Ovary (tissue), 9 donors: ENCODE data around the gene AP1S3. TPM values are rescaled to one million over a fixed set of nuclear protein-coding genes. Genes with fewer than 3 reads are reported as not detected.

Experiments used
- DNase-seq, 5 donors: peaks; one replicate each; pipeline ENCODE4 v3.0.0-alpha.2; 2019 to 2020
- H3K27ac ChIP-seq, 2 donors: fragments of 200-600 bp; one replicate each; pipeline versions ENCODE4 v1.5.1 to v1.8.0; 2019 to 2022
- H3K27me3 ChIP-seq: fragments of 200-600 bp; one replicate; pipeline ENCODE4 v1.8.0; 2022
- H3K36me3 ChIP-seq: fragments of 200-600 bp; sonication (generic); one replicate; pipeline ENCODE4 v1.5.1; 2019
- H3K4me1 ChIP-seq: one replicate; pipeline ENCODE4 v1.8.1; 2013; ENCODE audit warnings: mild to moderate bottlenecking, moderate library complexity; ENCODE audit not compliant: insufficient read depth
- H3K4me3 ChIP-seq: fragments of 200-600 bp; sonication (generic); one replicate; pipeline ENCODE4 v1.5.1; 2017
- H3K9me3 ChIP-seq, 2 donors: fragments of 200-600 bp in 1 of 2; sonication (generic) in 1 of 2; one replicate each; pipeline versions ENCODE4 v1.5.1 to v1.8.1; 2013 to 2019; ENCODE audit warnings: mild to moderate bottlenecking in 1 of 2, moderate library complexity in 1 of 2
- EP300 ChIP-seq: sonication (generic); formaldehyde crosslinking; IDR thresholded peaks from one replicate; pipeline ENCODE4 v1.6.1; 2017; ENCODE audit warnings: antibody characterized with exemption
- POLR2A ChIP-seq: fragments of 450-650 bp; IDR thresholded peaks from one replicate; pipeline ENCODE4 v1.6.1; 2017; ENCODE audit warnings: antibody characterized with exemption, mild to moderate bottlenecking, moderate library complexity
- WGBS, 3 donors: extraction: QIAGEN DNeasy Blood & Tissue Kit in 1 of 3; methylation state at CpG; one replicate each; pipeline versions ENCODE4 v1.1.5 to v1.1.7; 2013 to 2017; 5-methylcytosine and 5-hydroxymethylcytosine counted together
- intact Hi-C, 4 donors: fragments of 100-400 bp; cut with DNase I; formaldehyde crosslinking; loops; one replicate each; pipeline versions ENCODE4 v1.11.0 to v1.15.1; 2022 to 2023
- polyA plus RNA-seq, 2 donors: library from polyadenylated mRNA; stranded (reverse); fragments of 200-250 nt in 1 of 2; fragments of 350-450 nt in 1 of 2; fragmentation: Illumina TruSeq in 1 of 2; extraction: RNeasy Lipid Tissue Mini Kit (QIAGEN cat#74804) in 1 of 2; gene quantifications; one replicate each; pipeline ENCODE4 v1.2.3, GENCODE V29; 2013 to 2014
- total RNA-seq, 7 donors: library from RNA; depleted of rRNA in 2 of 7; stranded (reverse); fragments of >200 nt in 2 of 7; fragmentation: NEBNext Ultra II Directional in 3 of 7; extraction: Animal tissue kit (Norgen Biotek cat#: 25700) in 3 of 7; gene quantifications; one replicate each; pipeline versions ENCODE4 v1.1.0 to v1.2.4, GENCODE V29; 2016 to 2023
- TF ChIP-seq, protein P1 (sequence below), 3 donors: fragments of 450-650 bp in 2 of 3; fragments of 200-600 bp in 1 of 3; IDR thresholded peaks; one replicate each; pipeline versions ENCODE4 v1.5.1 to v1.8.0; 2016 to 2022; ENCODE audit warnings: antibody characterized with exemption in 3 of 3, mild to moderate bottlenecking in 1 of 3
- donor health status: DM: no; HTN: no; CAD: no; lungs with moderate emphysema.
- donor health status: DM: no; HTN: no; CAD: no.
- donor health status: Bipolar disorder and iron deficiency.
- donor health status: DM: yes; HTN: yes; CAD: no.
- donor health status: DM: no; HTN: no; CAD: no.
- donor health status: DM: yes; HTN: yes; CAD: no.

Gene AP1S3
- total and polyA plus RNA-seq, 9 donors = 0.46 to 16.8 (median 1.3) TPM

DNA sequence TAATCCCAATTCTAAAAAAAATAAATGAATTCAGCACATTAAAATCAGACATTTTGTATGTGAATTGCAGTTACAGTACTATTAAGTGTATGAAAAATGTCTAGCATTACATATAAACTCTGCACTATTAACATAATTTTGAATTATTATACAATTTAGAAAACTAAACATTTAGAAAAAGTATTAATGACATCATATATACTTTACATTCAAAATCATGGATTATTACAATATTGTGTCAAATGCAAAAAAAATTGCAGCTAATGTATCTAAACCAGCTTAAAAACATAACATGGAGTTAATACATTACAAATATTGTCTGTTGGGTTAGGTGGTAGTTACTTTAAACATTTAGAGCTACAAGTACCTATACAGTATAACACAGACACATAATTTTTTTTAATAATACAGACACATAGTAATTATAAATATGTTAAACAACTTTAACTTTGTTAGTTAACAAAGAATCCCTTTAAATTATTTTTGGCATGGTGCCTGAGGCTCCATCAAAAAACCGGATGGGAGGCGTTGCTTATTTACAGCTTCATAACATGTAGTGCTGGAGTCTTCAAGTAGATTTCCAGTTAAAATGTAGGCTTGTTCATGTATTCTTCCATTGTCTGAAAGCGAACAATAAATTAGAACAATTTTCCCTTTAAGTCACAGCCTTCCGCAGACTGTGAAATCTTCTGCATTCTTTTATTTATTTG, 79.1 kb downstream of the AP1S3 start:
- Histone ChIP-seq H3K4me3 (no peak overlapping the region), H3K9me3 (no peaks in the 10 kb centered on the region), H3K27me3 (no peaks in the 10 kb centered on the region), H3K27ac (no peak overlapping the region), H3K36me3 (no peaks in the 10 kb centered on the region), H3K4me1 (no peaks in the 10 kb centered on the region)
- DNase-seq = no peak
- intact Hi-C loops = no loop called here
- TF ChIP-seq EP300 (no peak), POLR2A (no peak)
- TF ChIP-seq, protein P1, sequence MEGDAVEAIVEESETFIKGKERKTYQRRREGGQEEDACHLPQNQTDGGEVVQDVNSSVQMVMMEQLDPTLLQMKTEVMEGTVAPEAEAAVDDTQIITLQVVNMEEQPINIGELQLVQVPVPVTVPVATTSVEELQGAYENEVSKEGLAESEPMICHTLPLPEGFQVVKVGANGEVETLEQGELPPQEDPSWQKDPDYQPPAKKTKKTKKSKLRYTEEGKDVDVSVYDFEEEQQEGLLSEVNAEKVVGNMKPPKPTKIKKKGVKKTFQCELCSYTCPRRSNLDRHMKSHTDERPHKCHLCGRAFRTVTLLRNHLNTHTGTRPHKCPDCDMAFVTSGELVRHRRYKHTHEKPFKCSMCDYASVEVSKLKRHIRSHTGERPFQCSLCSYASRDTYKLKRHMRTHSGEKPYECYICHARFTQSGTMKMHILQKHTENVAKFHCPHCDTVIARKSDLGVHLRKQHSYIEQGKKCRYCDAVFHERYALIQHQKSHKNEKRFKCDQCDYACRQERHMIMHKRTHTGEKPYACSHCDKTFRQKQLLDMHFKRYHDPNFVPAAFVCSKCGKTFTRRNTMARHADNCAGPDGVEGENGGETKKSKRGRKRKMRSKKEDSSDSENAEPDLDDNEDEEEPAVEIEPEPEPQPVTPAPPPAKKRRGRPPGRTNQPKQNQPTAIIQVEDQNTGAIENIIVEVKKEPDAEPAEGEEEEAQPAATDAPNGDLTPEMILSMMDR (IDR thresholded peaks at IDR 0.05) = no peak
- 65 to 67% (median 66%) methylated on average over 4 of the region's 4 CpGs for WGBS, 3 donors

DNA sequence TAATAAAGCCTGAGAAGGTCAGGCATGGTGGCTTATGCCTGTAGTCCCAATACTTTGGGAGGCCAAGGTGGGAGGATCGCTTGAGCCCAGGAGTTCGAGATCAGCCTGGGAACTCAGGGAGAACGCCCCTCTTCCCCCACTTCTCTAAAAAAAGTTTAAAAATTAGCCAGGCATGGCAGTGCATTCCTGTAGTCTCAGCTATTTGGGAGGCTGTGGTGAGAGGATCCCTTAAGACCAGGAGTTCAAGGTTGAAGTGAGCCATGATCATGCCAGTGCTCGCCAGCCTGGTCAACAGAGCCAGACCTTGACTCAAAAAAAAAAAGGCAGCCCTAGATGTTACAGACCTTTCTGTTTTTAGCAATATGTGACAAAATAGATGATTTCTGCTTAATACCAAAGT, 83.4 kb downstream of the AP1S3 start:
- no peaks in the 10 kb centered on the region for H3K4me1 ChIP-seq
- intact Hi-C loops = no loop called here
- no peak overlapping the region for H3K4me3 ChIP-seq
- H3K9me3 ChIP-seq = no peaks in the 10 kb centered on the region
- no peak for DNase-seq
- TF ChIP-seq EP300 (no peak), POLR2A (no peak)
- TF ChIP-seq, protein P1 (IDR thresholded peaks at IDR 0.05) = no peak
- no peak overlapping the region for H3K27ac ChIP-seq
- no peaks in the 10 kb centered on the region for H3K36me3 ChIP-seq
- no peaks in the 10 kb centered on the region for H3K27me3 ChIP-seq
- 67 to 91% (median 80%) methylated on average over 4 of the region's 4 CpGs for WGBS, 3 donors

DNA sequence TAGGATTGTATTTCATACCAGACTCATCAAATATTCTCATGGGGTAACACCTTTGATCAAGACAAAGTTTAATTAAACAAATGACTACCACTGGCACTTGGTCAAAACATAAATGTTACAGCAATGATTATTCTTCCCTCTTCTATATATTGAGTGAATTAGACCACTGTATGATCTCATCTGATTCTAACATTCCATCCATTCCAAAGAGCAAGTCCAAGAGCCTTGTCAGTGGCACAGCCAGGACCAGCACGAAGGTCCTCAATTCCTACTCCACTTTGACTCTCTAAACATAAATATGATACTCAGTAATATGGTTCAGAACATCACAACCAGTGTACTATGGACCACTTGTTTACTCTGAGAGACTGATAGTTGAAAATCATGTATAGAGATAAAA, 86.4 kb downstream of the AP1S3 start:
- Histone ChIP-seq H3K27ac (no peak overlapping the region), H3K4me1 (no peaks in the 10 kb centered on the region), H3K9me3 (no peaks in the 10 kb centered on the region), H3K27me3 (no peaks in the 10 kb centered on the region), H3K36me3 (no peaks in the 10 kb centered on the region), H3K4me3 (no peak overlapping the region)
- intact Hi-C loops = no loop called here
- 25 to 42% (median 42%) methylated on average over 1 of the region's 1 CpG for WGBS, 3 donors
- TF ChIP-seq POLR2A (no peak), EP300 (no peak)
- TF ChIP-seq, protein P1 (IDR thresholded peaks at IDR 0.05) = no peak
- no peak for DNase-seq

DNA sequence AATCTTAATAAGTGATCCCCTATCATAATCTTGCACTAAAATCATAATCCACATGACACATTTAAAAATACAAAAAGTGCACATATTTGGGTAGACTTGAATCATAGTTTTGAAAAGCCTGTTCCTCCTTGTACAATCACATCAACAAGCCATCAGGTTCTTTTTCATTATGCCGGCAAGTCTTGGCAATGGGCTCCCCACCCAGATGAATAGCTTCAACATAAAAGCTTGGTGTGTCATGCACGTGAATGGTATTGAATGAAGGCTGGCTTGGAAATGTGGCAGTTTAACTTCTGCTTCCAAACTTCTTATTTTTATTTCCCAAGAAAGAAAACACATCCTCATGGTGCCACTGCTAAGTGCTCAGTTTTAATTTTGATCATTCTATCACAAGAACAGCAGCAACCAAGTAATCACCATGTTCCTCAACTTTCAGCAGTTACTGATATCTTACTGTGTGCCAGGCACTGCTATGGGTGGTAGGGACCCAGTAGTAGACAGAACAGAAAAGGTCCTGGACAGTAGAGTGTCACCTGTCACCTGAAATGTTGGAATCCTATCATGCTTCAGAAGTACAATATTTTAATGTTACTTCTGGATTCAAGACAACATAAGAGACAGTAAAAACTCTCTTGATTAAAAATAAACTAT, 89.9 kb downstream of the AP1S3 start:
- intact Hi-C loops = loop anchor here in 1 of 4 donors (5.0 kb wide), 1 partner anchor 340 kb away; no protein-coding TSS in a partner anchor
- H3K27ac ChIP-seq = no peak overlapping the region
- TF ChIP-seq EP300 (no peak), POLR2A (no peak)
- TF ChIP-seq, protein P1 (IDR thresholded peaks at IDR 0.05) = no peak
- DNase-seq = no peak
- H3K9me3 ChIP-seq = no peaks in the 10 kb centered on the region
- H3K4me3 ChIP-seq = no peak overlapping the region
- no peaks in the 10 kb centered on the region for H3K36me3 ChIP-seq
- H3K27me3 ChIP-seq = no peaks in the 10 kb centered on the region
- 37 to 66% (median 53%) methylated on average over 2 of the region's 2 CpGs for WGBS, 3 donors
- H3K4me1 ChIP-seq = peaks cover 1% of the 10 kb centered on the region
